ENCODE measurements around the gene FLOT1. TPM values are rescaled to one million over a fixed set of nuclear protein-coding genes. Genes with fewer than 3 reads are reported as not detected.

FLOT1 gene
- total and polyA plus RNA-seq, 9 of the 15 experiments (the other 6 are each of a cell fraction or from before 2014, with no cell fraction given): 11.7 to 149 (median 118) TPM

- TF ChIP-seq REST (IDR thresholded peaks at IDR 0.05; ENCODE audit: borderline replicate concordance) (no peak), REST (CRISPR knock-in tag; IDR thresholded peaks at IDR 0.05; ENCODE audit: low read depth) (0 out of 2 replicates have a peak, but pooled peaks have one; percentile 6), CHD1 (IDR thresholded peaks at IDR 0.05; ENCODE audit: low read length) (peak; percentile 57), NFXL1 (CRISPR knock-in tag; IDR thresholded peaks at IDR 0.05) (no peak), CEBPZ (IDR thresholded peaks at IDR 0.05; ENCODE audit: borderline replicate concordance, low read depth, low read length) (no peak), USF2 (CRISPR knock-in tag; IDR thresholded peaks at IDR 0.05) (peak; percentile 69), FOXK2 (conservative IDR thresholded peaks at IDR 0.05 in 1 of 2, IDR thresholded peaks at IDR 0.05 in 1 of 2; ENCODE audit: low read depth in 2 of 2) (peak; percentile 69 to 82), ELK3 (CRISPR knock-in tag; IDR thresholded peaks at IDR 0.05) (no peak), BRD9 (IDR thresholded peaks at IDR 0.05; ENCODE audit: low read depth, partially characterized antibody) (peak; percentile 37), ZC3H11A (IDR thresholded peaks at IDR 0.05; ENCODE audit: low read depth, low read length) (no peak), MITF (IDR thresholded peaks at IDR 0.05) (no peak)
Measured at GRCh38 chr6:30719791-30720737, 22.4 kb downstream of the FLOT1 start, which contains the start of gene TUBB (continued).
